Measurements from ENCODE around the gene NKRF.
"Not testable (repeated sequence)": the region's sequence is repeated elsewhere in the genome, so short reads cannot be mapped to it uniquely, and the experiment has no call there.

Gene NKRF

DNA sequence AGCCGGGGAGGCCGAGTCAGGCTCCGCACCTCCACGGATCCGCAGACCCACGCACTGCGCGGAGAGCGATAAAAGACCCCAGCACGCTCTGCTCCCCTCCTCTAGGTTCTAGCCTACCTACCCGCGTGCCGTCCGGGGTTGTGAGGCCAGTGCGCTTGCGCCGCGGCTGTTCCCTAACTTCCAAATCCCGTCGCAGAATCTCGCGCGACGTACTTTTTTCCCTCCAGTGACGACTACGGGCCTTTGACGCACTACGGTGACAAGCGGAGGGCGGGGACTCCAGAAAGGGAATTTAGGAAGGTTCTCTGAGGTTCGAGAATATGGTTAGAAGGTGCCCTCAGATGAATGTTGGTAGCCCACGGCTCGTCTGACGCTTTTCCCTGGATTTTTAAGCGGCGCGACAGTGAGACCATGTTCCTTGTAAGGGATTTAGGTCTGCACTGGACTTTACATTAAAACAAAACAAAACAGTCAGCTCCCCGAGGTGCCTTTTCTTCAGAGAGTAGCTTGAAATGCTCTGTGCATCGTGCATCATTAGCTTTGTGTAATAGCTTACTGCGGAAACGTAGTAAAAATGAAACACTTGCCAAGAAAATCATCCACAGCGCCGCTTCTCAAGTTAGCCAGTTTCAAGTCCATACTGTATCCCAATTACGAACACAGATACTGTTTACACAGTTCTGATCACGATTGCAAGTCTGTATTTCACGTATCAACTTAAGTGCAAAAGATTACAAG is at the start of gene NKRF:
NKRF (minus strand) TSS at position 145 of the 738 bp plus-strand sequence.
- DNase-seq = peak; percentile 91

DNA sequence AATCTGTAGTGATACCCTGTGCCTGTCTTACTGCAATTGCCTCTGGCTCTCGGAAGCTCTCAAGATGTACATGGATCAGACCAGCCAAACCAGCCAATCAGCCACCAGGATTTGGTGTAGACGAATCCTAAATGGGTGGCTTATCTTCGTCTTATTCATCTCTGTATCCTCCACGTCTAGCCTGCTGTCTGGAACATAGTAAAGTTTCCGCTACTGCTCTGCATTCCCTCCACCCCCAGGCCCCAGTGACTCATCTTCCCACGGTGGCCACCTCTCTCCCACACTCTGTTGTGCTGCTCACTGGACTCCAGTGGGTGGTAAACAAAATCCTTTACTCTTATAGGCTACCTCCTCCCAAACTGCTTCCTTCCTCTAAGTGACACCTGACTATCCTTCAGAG is 48.9 kb upstream of the NKRF start:
- peak; percentile 58 for DNase-seq

DNA sequence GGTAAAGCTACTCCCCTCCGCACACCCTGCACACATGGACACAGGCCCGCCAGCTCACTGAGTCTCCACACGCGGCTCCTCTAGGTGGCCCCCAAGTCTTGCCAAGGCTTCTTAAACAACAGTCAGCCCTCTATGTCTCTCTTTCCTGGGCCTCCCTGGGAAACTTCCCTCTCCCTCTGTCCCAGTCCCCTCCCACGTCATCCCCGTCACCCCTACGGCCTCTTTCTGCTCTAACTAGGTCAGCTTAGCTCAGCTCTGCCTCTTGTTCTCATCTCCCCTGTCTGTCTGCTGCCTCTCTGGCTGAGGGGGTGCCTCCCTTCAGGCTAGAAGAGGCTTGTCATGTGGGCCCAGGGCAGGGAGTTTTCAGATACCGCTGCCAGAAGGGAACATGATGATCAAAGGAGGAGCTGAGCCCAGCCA is 47.9 kb upstream of the NKRF start:
- peak; percentile 34 for DNase-seq

DNA sequence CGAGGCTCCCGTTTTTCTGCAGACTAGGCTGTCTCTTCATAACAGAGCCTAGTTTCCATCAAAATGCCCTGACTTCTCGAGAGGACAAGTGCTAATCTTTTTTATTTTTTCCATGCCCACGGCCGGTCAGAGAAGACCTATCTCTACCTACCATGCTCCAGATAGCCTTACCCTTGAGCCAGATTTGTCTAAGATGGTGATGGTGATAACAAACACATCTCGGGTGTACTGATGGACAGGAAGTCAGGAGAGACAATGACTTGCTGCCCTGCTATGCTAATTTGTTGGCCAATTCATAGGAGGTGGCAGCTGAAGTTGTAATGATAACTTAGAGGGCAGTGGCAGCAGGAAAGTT is 42.2 kb upstream of the NKRF start:
- no peak for DNase-seq

DNA sequence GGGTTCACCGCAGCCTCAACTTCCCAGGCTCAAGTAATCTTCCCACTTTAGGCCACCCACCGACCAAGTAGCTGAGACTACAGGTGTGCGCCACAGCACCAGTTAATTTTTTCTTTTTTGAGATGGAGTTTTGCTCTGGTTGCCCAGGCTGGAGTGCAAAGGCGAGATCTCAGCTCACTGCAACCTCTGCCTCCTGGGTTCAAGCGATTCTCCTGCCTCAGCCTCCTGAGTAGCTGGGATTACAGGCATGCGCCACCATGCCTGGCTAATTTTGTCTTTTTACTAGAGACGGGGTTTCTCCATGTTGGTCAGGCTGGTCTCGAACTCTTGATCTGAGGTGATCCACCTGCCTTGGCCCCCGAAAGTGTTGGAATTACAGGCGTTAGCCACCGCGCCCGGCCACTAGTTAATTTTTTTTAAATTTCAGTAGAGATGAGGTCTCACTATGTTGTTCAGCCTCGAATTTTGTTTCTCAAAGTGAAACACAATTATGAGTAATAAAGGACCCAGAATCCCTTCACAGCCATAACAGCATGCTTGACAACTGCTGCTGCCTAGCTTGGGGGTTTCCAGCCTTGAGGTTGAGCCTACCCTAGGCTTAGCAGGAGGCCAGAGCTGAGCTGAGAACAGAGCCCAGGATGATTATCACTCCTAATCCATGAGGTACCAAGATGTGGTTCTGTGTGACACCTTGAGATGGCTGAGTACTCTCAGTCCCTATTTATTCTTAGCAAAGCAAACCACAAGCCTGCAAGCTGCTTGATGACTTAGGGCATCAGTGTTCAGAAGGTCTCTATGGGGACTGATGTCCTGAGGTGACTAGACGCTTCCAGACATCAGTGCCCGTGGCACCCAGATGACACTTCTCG is 41.6 kb upstream of the NKRF start:
- DNase-seq = no peak

DNA sequence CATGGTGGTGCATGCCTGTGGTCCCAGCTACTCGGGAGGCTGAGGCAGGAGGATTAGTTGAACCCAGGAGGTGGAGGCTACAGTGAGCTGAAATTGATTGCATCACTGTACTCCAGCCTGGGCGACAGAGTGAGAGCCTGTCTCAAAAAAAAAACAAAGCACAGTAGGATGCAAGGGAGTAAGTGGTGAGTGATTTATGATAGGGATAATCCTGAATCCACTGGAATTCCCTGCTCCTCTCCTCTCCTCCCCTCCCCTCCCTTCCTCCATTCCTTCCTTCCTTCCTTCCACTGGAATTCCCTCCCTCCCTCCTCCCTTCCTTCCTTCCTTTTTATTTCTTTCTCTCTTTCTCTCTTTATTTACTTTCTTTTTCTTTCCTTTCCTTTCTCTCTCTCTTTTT is 40.9 kb upstream of the NKRF start:
- no peak for DNase-seq

DNA sequence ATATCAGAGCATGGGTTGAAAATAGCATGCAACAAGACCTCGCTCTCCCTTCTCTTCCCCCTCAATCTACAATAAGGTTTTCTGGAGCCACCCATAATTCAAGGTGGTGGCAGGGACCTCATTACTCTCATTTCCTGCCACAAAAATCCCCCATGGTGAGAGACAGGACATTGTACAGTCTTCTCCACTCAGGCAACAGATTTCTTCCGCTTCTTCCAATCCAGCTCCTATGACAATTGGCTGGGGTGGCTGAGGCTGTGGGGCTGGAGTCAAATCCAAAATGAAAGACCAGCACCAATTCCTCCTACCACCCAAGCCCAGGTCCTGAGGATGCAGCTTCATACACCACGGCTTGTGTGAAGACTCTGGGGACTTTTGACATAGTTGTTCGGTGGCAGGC is 40.3 kb upstream of the NKRF start:
- DNase-seq = no peak

DNA sequence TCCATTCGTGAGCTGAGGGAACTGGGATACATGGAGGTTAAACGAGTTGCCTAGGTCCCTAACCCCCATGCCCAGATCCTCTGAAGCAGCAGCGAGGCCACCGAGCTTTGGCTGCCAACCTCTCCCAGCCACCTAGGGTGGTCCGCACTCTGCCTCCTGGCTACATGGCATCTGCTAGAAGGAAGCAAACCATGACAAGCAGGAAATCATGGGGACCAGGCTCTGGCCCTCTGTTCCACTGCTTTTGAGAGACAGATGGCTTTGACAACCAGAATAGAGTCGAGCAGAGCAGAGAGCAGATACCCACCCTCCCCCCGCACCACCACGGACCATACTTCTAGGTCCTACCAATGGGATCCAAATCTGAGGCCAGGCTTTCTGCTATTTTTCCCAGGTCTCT is 37.5 kb upstream of the NKRF start:
- DNase-seq = no peak

DNA sequence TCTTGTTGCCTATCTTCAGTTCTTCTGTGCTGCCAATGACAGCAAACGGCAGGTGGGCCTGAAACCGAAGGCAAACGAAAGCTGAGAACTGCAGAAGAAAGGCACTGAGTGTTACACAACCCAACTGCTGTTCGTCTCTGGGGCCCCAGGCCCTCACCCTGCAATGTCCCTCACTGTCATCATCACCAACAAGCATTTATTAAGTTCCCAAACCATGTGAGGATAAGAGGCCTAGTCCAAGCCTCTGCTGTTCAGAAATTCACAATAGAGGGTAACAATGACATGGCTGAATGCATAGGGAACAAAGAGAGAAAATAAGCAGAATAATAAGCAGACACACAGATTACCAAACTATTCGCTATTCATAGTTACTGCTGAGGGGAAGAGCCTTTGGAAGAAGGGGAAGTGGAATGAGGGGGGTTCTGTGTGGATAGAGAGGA is 34.5 kb upstream of the NKRF start:
- no peak for DNase-seq

DNA sequence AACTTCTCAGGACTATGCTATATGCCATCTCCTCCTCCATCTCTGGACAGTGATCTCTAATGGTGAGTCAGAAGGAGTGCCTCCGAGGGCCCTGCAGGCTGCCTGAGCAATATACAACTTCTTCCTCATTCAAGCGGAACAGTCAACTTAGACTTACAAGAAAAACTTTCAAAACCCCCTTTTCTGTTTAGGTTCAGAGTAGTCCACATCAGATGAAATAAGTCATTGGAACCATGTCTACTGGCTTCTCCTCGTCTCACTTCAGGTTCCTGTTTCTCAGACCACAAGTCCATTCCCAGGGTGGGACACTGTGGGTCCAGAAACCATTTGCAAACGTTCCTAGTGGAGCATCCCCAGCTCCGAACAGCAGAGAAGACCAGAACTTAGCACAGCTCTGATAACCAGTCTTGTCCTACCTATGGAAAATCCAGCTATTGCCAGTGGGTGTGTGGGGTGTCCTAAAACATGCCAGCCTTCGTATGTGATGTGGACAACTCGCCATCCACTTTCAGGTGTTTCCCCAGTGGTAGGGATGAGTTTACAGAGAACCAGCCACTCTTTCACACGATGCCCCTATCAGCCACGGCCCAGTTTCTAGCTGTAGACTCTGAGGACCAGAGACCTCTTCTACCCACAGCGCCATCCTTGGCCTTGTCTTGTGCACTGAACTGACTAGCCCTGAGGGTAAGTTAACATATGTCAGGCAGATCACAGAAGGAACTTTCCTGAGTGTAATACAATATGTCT is 32.7 kb upstream of the NKRF start:
- no peak for DNase-seq

DNA sequence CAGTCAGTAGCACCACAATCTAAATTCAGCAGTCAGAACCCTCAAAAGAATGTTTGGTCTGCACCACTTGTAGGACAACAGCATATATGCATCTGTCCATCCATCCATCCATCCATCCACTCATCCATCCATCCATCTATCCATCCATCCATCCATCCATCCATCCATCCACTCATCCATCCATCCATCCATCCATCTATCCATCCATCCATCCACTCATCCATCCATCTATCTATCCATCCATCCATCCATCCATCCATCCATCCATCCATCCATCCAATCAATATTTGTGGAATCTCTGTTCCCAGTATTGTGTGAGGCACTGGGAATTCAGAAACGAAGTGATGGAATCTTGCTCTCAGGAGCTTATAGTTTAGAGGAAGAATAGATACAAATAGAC is 31.2 kb upstream of the NKRF start:
- not testable (repeated sequence) for DNase-seq

DNA sequence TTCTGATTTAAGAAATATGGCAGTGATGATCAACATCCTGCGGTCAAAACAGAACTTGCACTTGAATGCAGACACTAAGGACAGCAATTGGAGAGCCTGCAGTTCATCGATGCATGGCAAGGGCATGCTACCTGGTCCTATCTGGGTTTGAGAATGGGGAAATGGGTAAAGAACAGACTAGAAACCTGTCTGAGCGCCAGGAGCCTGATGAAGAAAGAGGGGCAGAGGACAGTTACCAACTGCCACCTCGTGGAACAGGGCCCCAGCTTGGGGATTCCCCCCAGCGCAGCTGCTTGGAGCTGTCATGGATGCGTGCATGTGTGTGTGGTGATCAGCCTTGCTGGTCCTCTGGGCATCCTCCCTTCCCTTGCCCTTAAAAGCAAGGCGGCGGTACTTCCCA is 30.2 kb upstream of the NKRF start:
- DNase-seq = no peak

DNA sequence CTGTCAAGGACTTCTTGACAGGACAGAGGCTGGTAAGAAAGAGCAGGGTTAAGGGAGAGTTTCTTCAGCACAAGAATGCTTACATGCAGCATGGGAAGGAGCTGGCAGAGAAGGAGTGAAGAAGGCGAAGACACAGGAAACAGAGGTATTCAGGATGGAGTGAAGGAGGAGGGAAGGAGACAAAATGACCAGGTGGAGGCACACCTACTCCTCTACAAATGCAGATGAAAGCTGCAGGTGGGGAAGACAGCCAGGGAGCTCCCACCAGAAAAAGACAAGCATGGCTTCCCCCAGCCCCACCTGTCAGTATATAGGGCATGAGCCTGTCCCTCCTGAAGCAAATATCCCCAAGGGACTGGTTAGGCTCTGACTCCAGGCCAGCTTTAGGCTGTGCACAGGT is 29.6 kb upstream of the NKRF start:
- DNase-seq = no peak

DNA sequence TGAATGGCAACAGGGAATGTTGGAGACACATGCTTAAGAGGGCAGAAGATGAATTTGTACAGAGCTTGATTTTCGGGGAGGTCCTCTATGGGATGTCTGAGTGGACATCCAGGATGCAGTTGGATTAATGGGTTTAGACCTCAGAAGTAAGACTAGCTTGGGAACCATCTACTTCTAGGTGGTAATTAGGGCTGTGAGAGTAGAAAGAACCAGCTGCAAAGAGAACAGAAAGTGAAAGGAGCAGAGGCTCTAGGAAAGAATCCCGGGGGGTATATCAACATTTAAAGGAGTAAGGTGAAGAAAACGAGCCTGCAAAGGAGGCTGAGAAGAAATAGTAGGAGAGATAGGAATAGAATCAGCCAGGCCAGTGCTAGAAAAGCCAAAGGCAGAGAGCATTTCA is 29.0 kb upstream of the NKRF start:
- DNase-seq = no peak

DNA sequence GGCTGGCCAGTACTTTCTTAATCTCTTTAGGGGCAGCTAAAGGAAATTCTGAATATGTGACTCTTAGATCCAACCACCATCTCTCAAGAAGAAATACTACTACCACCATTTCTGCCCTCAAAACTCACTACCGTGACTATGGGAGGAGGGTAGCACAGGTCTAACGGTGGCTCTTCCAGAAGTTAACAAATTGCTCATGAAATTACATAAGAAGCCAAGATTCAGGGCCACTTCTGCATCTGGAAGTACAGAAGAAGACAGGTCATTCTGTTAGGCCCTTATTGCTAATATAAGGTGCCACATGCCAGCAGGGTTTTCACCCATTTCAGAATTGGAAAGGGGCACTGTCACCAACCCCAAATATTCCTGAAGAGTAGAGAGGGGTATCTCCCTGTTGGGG is 19.6 kb upstream of the NKRF start:
- no peak for DNase-seq

DNA sequence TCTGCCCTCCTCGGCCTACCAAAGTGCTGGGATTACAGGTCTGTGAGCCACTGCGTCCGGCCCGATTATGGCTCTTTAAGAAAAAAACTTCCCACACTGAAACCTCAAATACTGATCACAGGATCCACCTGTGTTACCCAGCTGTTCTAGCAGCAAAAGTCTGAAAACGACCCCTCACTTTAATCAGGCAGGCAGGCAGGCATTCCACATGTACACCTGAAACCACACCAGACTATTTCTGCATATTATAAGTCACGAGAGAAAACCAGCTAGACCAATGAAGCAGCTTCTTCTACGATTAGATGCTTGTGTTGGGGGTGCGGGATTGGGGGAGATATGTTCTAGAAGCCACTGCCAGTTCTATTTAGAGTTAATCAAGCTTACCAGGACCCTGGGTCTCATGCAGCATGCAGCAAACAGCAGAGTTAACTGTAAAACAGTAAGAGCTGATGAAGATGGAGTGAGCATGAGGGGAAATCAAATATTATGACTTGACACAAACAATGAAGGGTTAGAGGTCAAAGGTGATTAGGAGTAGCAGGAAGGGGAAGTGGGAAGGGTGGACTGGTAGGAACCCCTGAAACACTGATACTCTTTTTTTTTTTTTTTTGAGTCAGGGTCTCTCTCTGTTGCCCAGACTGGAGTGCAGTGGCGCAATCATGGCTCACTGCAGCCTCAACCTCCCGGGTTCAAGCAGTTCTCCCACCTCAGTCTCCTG is 18.9 kb upstream of the NKRF start:
- no peak for DNase-seq

DNA sequence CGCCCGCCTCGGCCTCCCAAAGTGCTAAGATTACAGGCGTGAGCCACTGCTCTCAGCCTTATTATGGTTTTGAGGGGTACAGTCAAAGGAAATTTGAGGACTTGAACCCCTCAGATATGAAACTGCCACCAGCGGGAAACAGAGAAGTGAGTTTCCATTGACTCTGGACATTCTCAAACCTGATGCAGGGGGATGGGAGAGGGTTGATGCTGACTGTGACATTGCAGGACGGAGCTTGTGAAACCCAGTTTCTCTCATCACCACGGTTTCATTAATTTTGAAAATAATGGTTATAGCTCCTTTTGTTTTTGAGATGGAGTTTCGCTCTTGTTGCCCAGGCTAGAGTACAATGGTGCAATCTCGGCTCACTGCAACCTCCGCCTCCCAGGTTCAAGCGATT is 18.2 kb upstream of the NKRF start:
- DNase-seq = no peak

DNA sequence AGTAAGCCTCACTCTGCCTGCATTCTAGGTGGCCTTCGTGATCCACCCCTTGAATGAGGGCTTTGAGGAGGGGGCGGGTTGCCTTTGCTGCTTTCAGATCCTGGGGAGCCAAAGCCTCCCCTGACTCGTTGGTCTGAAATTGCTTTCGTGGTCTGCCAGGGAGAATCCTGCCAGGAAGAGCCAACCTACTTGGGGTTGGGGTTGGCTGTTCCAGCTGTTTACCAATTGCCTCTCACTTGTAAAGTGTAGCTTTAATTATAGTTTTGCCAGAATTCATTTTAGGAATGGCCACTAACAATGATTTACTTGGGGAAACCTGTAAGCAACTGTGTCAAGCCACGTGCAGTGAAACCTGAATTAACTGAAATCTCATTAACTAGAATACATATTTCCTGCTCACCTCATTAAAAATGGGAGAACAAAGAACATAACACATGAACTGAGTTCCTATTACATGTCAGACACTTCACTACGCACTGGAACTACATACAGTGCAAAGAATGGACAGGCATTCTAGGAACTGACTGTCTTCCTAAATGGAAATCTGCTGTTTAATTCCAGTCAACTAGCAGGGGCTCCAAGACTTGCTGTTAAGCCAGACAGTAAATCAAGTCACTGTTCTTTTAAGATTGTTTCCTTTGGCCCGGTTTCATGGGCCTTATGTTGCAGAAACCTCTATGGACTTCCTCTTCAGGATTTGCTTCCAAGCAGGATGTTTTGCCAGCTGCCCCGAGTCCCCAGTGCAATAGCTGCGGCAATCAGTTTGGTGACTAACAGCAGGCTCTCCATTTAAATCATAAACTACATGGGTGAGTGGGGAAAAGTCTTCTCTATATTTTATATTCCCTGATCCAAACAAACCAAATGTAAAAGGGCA is 16.4 kb upstream of the NKRF start:
- DNase-seq = peak; percentile 73

DNA sequence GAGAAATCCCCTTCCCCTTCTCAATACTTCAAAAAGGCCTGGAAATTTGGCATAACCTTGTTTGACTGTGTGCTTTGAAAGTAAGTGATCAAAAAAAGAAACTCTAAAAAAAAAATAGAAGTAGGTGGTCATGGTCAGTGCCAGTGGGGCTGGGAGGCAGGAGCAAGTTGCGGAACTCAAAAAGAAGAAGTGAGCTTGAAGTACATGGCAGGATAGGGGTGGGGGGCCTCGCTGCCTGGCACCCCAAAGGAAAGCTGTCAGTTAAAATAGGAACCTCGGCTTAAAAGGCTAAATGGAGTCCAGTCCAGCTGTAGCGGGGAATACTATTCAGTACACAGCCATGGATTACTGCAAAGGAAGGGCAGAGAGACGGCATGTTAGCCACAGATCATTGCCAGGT is 12.2 kb upstream of the NKRF start:
- no peak for DNase-seq

DNA sequence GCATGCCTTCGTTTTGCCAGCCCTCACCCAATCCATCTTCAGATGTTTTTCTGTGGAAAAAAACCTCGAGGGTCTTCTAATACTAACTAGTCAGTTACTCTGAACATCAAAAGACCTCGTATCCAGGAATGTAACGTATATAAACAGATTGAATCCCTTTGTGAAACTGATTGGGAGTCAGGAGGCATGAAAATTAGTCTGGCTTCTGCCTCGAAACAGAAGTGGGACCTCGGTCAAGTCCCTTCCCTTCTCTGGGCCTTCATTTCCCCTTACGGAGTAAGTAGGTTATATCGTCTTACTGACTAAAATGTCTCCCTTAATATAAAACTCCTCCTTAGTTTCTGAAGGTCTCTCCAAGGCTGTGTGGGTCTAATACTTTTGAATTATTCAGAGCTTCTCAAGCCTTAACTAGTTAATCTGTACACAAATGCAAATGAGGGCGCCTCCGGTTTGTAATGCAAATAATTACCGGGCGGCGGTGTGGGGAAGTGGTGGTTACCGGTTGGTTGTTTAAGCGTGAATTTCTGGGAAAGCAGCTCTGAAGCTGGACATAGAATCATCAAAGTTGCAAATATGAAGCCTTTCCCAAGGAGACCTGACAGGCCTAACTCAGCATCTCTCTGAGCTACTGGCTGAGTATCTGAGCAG is 11.4 kb upstream of the NKRF start:
- DNase-seq = no peak

DNA sequence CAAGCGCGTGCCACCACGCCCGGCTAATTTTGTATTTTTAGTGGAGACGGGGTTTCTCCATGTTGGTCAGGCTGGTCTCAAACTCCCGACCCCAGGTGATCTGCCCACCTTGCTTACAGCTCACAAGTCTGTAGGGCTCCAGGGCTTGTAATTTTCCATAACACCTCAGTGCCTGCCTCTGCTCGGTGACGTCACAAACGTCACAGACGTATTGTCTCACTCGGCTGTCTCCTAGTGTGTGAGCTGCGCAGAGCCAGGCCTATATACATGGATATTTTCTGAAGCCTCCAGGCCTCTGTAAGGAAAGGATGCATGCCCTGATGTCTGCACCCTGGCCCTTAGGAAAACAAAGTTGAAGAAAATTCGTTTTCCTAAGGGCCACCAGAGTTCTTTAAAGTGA is 8.6 kb upstream of the NKRF start:
- DNase-seq = no peak

DNA sequence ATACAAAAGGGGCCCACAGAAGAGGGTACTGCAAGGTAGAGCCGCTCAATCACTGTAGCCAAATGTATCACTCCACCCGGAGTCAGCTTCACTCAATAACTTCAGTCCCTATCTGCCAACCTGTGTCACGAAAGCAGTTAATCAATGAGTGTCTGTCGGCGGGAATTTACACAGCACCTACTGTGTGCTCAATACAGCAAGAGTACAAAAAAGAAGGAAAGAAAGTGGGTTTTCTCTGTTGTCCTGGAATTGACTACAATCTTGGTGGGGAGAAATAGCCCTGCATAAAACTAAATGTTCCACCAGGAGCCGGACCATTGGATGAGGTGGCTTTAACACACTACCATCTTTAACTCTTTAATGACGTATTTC is 780 bp upstream of the NKRF start:
- DNase-seq = no peak
